Activated CD4-positive, alpha-beta memory T cell treated with anti-CD3 and anti-CD28 coated beads for 36 hours (primary cell): ENCODE measurements around the gene TFAP2D. TPM values are rescaled to one million over a fixed set of nuclear protein-coding genes. Genes with fewer than 3 reads are reported as not detected.

Source experiments
- CTCF ChIA-PET: fragments of 350-600 bp; sonication (Branson Sonifier 250); formaldehyde crosslinking; loops from one replicate; lab custom pipeline; 2021; ENCODE audit warnings: antibody characterized with exemption, inconsistent platforms; lab: Charles Lee
- POLR2A ChIA-PET: fragments of 350-600 bp; sonication (Branson Sonifier 250); formaldehyde crosslinking; loops from one replicate; lab custom pipeline; 2021; ENCODE audit warnings: antibody characterized with exemption; lab: Charles Lee
- DNase-seq: peaks from one replicate; pipeline ENCODE4 v3.0.0-alpha.2; 2020
- H3K27ac Mint-ChIP-seq: one replicate; pipeline ENCODE4 v1.8.0; 2021; ENCODE audit warnings: mixed read lengths
- H3K27me3 Mint-ChIP-seq: one replicate; pipeline ENCODE4 v1.8.0; 2021; ENCODE audit warnings: mixed read lengths
- H3K36me3 Mint-ChIP-seq: one replicate; pipeline ENCODE4 v1.8.0; 2021; ENCODE audit warnings: mixed read lengths
- H3K4me1 Mint-ChIP-seq: one replicate; pipeline ENCODE4 v1.8.0; 2021; ENCODE audit warnings: low read depth, mixed read lengths
- H3K4me3 Mint-ChIP-seq: one replicate; pipeline ENCODE4 v1.8.0; 2021; ENCODE audit warnings: mild to moderate bottlenecking, mixed read lengths
- H3K9me3 Mint-ChIP-seq: one replicate; pipeline ENCODE4 v1.8.0; 2021; ENCODE audit warnings: mixed read lengths
- intact Hi-C: fragments of 100-400 bp; cut with micrococcal nuclease; formaldehyde crosslinking; loops from one replicate; pipeline ENCODE4 v1.15.1; 2023
- total RNA-seq, 2 experiments: library from RNA; stranded (reverse); gene quantifications; one replicate each; pipeline ENCODE4 v1.2.3, GENCODE V29; 2021

TFAP2D gene
- total RNA-seq, 2 experiments from 2014 or later: not detected

DNA sequence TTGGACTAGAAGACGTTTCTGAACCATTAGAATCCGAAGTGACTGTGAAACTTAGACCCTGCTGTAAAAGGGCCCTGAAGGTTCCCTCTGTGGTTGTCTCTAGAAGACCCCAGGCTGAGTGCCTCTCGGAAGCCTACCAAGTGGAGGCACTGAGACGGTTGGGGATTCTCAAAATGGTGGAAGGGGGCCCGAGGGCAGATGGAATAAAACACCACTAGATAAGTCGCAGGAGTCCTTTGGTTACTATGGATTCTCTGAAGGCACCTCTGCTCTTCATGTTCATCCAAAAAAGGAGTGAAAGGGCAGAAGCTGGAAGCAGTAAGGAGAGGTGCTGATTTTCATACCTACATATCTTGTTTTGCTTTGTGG is 4.0 kb upstream of the TFAP2D start:
- Mint-ChIP-seq H3K36me3 (peaks cover 3% of the 10 kb centered on the region), H3K4me1 (no peaks in the 10 kb centered on the region), H3K4me3 (no peak overlapping the region), H3K27ac (no peak overlapping the region), H3K27me3 (peaks cover 54% of the 10 kb centered on the region), H3K9me3 (no peaks in the 10 kb centered on the region)
- CTCF ChIA-PET: no interaction called here
- POLR2A ChIA-PET: no interaction called here
- intact Hi-C loops: no loop called here
- DNase-seq: no peak

DNA sequence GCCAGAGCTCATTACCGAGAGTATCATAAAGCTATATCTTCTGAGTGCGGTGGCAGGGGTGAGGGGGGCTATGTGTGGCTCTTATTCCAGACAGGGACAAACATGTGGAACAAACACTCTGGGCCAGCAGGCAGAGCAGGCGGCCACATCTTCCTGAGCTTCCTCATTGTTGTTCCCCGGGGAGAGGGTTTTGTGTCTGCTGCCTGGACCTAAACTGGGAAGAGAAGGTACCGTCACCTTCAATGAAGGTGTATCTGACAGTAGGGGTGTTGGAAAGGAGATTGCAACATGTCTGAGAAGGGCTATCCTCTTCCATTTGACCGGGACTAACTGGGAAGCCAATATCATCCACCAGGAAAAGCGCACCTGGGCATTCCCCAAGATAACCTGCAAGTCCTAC is 1.6 kb upstream of the TFAP2D start:
- no peak overlapping the region for H3K4me3 Mint-ChIP-seq
- no peak for DNase-seq
- no peaks in the 10 kb centered on the region for H3K4me1 Mint-ChIP-seq
- intact Hi-C loops: loop anchor here (10.0 kb wide), 1 partner anchor 113 kb away; no protein-coding TSS in a partner anchor
- POLR2A ChIA-PET: no interaction called here
- CTCF ChIA-PET: no interaction called here
- no peaks in the 10 kb centered on the region for H3K9me3 Mint-ChIP-seq
- peaks cover 7% of the 10 kb centered on the region for H3K36me3 Mint-ChIP-seq
- no peak overlapping the region for H3K27ac Mint-ChIP-seq
- H3K27me3 Mint-ChIP-seq: peaks cover 65% of the 10 kb centered on the region

DNA sequence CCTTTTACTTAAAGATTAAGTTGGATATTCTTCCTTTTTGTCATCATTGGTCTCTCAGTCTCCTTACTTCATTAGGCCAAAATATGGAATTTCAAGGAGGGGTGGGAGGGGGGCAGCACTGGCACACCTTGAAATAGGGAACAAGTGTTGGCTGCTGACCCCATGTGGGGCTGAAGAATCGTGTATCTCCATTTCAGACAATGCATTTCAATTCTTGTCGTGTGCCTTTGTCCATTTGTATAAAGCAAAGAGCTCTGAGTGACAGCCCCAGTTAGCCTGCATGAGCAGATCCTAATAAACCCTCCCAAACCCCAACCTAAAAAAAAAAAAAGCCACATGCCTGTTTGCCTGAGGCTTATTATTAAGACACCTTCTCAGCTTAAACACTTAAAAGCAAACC is 1.0 kb upstream of the TFAP2D start:
- DNase-seq: no peak
- peaks cover 7% of the 10 kb centered on the region for H3K36me3 Mint-ChIP-seq
- POLR2A ChIA-PET: no interaction called here
- no peaks in the 10 kb centered on the region for H3K9me3 Mint-ChIP-seq
- H3K27ac Mint-ChIP-seq: no peak overlapping the region
- CTCF ChIA-PET: no interaction called here
- peaks cover 63% of the 10 kb centered on the region for H3K27me3 Mint-ChIP-seq
- H3K4me1 Mint-ChIP-seq: no peaks in the 10 kb centered on the region
- H3K4me3 Mint-ChIP-seq: no peak overlapping the region
- intact Hi-C loops: loop anchor here (10.0 kb wide), 1 partner anchor 113 kb away; no protein-coding TSS in a partner anchor

DNA sequence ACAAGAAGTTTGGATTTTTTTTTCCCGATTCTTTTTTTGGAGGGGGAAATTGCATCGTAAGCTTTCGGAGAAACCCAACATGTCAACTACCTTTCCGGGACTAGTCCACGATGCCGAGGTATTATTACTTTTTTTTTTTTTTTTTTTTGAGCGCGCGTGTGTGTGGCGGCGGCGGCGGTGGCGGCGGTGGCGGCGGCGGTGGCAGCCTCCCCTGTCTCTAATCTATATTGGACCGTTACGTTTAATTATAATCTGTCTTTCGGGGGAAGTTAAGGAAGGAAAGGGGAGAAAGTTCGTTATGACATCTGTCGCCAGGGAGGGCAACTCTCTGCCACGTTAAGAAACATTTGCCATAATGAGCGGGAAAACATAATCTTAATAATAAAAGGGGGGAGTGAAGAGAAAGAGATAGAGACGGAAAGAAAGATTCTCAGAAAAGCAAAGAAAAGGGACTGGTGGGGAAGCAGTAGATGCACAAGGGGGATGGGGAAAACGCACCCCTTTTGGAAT is 706 bp downstream of the TFAP2D start:
- intact Hi-C loops: loop anchor here (10.0 kb wide), 1 partner anchor 111 kb away; no protein-coding TSS in a partner anchor
- Mint-ChIP-seq H3K4me3 (no peak overlapping the region), H3K27me3 (peaks cover 61% of the 10 kb centered on the region), H3K27ac (no peak overlapping the region), H3K9me3 (no peaks in the 10 kb centered on the region), H3K36me3 (peaks cover 7% of the 10 kb centered on the region), H3K4me1 (no peaks in the 10 kb centered on the region)
- ChIA-PET CTCF (no interaction called here), POLR2A (no interaction called here)
- DNase-seq: no peak

DNA sequence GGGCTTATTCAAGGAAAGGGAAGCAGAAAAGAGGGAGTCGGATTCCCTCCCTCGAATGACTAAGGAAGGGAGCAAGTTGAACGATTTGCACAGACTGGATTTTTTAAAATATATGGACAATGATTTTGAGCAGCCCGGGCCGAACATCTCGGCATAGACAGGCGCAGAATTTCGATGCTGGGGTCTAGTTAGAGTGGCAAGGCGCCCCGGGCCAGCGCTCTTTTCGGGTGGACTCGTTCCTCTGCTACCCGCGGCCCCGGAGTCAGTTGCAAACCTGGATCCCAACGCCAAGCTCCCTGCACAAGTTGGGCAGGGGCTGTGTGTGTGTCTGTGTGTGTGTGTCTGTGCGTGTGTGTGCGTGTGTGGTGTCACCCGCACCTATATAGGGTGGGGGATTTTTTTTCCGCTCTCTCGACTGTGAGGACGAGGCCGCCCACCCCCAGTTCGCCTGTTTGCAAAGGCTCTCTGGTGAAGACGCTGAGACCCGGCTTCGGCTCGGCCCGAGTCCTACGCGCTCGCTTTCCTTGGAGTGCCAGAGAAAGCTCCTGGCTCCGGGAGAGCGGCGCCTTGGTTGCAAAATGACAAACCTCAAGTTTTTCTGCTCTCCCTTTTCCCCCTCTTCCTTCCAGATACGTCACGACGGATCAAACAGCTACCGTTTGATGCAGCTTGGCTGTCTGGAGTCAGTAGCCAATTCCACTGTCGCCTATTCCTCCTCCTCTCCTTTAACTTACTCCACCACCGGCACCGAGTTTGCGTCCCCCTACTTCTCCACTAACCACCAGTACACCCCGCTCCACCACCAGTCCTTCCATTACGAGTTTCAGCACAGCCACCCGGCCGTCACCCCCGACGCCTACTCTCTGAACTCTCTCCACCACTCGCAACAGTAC is 1.4 kb downstream of the TFAP2D start:
- POLR2A ChIA-PET: no interaction called here
- H3K27me3 Mint-ChIP-seq: peaks cover 58% of the 10 kb centered on the region

DNA sequence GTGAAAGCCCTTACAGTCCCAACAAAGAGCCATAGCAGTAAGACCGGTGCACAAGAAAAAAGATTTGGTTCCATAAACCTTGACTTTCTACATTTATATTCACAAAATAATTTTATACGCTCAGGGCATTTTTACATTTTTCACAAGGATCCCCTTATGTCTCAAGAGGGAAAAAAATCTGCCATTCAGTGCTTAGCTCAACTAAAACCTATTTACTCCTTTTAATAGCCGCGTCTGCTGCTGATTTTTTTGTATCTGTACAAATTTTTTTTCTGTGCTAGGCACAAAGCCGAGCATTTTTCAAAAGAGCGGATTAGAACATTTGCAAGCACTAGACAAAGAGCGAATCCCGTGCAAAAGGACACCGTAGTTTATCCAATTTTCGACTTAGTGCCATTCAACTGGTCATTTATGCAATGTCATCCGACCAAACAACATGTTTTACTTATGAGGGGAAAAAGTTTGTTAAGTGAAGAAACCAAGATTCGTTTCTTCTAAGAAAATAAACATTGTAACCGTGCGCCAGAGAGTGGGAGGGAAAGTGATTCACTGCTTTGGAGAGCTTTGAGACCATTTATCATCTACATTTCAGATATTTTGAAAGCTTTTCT is 3.7 kb downstream of the TFAP2D start:
- Mint-ChIP-seq H3K4me1 (no peaks in the 10 kb centered on the region), H3K9me3 (peaks cover 6% of the 10 kb centered on the region), H3K36me3 (peaks cover 7% of the 10 kb centered on the region), H3K27me3 (peaks cover 59% of the 10 kb centered on the region), H3K27ac (no peak overlapping the region), H3K4me3 (no peak overlapping the region)
- no peak for DNase-seq
- intact Hi-C loops: loop anchor here (10.0 kb wide), 1 partner anchor 108 kb away; no protein-coding TSS in a partner anchor
- ChIA-PET POLR2A (no interaction called here), CTCF (interaction anchor here (0.6 kb wide), 1 partner anchor 1331 kb away, joined by 3 read pairs; no protein-coding TSS in a partner anchor)

More for the DNA sequence above, 1.4 kb downstream of the TFAP2D start:
- Mint-ChIP-seq H3K9me3 (no peaks in the 10 kb centered on the region), H3K4me1 (no peaks in the 10 kb centered on the region), H3K27ac (no peak overlapping the region), H3K4me3 (no peak overlapping the region), H3K36me3 (peaks cover 7% of the 10 kb centered on the region)
- CTCF ChIA-PET: no interaction called here
- intact Hi-C loops: loop anchor here (10.0 kb wide), 1 partner anchor 110 kb away; no protein-coding TSS in a partner anchor
- DNase-seq: no peak

DNA sequence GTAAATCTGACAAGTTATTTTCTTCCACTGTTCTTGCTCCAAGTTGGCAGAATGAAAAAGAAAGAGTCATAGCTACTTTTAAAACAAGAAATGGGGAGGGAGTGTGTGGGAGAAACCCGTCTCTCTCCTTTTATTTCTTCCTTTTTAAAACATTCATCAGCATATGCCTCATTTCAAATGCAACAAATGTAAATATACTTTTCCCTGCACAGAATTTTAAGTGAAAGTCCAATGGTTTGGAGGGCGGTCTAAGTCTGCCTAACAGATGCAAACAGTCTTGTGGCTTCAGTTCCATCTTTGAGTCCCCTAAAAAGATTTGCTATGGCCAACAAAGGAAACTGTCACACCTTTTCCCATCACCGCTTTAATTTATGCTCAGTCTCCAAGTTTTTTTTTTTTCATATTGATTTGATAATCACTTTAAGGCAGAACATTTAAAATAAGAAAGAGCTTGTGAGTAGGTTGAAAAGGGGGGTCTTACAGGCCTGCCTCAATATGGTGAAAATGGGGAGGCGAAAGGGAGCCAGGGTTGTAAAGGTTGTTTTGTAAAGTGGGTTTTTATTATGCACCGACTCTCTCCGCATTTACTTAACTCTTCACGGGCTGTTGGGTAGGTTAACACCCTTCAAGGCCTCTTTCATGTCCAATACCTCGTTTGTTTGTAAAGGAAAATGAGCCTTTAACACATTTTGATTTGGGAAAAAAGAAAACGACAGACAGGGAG is 4.6 kb downstream of the TFAP2D start:
- ChIA-PET CTCF (no interaction called here), POLR2A (no interaction called here)
- H3K9me3 Mint-ChIP-seq: peaks cover 6% of the 10 kb centered on the region
- H3K27ac Mint-ChIP-seq: no peak overlapping the region
- no peaks in the 10 kb centered on the region for H3K4me1 Mint-ChIP-seq
- peaks cover 61% of the 10 kb centered on the region for H3K27me3 Mint-ChIP-seq
- intact Hi-C loops: loop anchor here (10.0 kb wide), 1 partner anchor 107 kb away; no protein-coding TSS in a partner anchor
- peaks cover 7% of the 10 kb centered on the region for H3K36me3 Mint-ChIP-seq
- DNase-seq: no peak
- no peak overlapping the region for H3K4me3 Mint-ChIP-seq

DNA sequence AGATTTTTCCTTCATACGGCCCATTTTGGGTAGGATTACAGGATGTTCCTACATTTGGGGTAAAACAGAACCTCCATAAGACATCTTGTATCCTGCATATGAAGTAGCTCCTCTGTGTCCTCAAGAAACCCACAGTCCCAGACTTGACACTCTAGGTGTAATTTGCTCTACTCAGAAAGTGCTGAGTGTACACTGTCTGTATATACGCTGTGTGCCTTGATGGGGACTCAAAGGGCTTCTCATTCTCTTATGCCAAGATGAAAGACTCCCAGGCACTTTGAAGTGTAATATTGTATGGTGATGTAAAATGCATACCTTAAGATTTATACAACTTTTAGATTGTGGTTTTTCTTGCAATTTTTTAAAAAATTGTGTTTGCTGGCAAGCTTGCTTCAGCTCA is 5.2 kb downstream of the TFAP2D start:
- no peak for DNase-seq
- H3K9me3 Mint-ChIP-seq: peaks cover 6% of the 10 kb centered on the region
- H3K27ac Mint-ChIP-seq: no peak overlapping the region
- CTCF ChIA-PET: no interaction called here
- H3K4me1 Mint-ChIP-seq: no peaks in the 10 kb centered on the region
- H3K36me3 Mint-ChIP-seq: peaks cover 7% of the 10 kb centered on the region
- POLR2A ChIA-PET: no interaction called here
- intact Hi-C loops: loop anchor here (10.0 kb wide), 1 partner anchor 106 kb away; no protein-coding TSS in a partner anchor
- no peak overlapping the region for H3K4me3 Mint-ChIP-seq
- peaks cover 59% of the 10 kb centered on the region for H3K27me3 Mint-ChIP-seq

DNA sequence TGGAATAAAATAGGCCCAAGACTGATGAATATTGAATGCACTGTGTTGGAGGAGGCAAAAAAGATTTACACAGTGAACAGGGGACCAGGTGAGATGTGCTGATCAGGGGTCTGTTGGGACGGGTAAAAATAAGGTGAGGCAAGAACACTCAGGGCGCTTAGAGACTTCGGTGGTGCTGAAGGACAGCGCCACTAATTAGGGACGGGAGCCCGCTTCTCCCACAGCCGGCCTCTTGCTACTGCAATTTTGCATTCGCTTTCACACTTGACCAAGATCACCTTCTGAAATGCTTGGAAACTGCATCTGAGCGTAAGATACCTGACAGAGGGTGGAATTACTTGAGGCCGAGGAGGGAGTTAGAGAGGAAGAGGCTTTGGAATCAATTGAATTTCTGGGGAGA is 7.3 kb downstream of the TFAP2D start:
- CTCF ChIA-PET: no interaction called here
- Mint-ChIP-seq H3K4me3 (no peak overlapping the region), H3K27ac (no peak overlapping the region), H3K36me3 (no peaks in the 10 kb centered on the region), H3K4me1 (no peaks in the 10 kb centered on the region), H3K9me3 (peaks cover 6% of the 10 kb centered on the region), H3K27me3 (peaks cover 59% of the 10 kb centered on the region)
- intact Hi-C loops: no loop called here
- DNase-seq: no peak
- POLR2A ChIA-PET: no interaction called here

- H3K27me3 Mint-ChIP-seq: peaks cover 47% of the 10 kb centered on the region
- H3K4me1 Mint-ChIP-seq: no peaks in the 10 kb centered on the region
- H3K4me3 Mint-ChIP-seq: no peak overlapping the region
- intact Hi-C loops: no loop called here
- peaks cover 6% of the 10 kb centered on the region for H3K9me3 Mint-ChIP-seq
- DNase-seq: no peak
- no peak overlapping the region for H3K27ac Mint-ChIP-seq
- no peaks in the 10 kb centered on the region for H3K36me3 Mint-ChIP-seq
- ChIA-PET CTCF (no interaction called here), POLR2A (no interaction called here)
Measured at GRCh38 chr6:50721978-50722377, 8.7 kb downstream of the TFAP2D start.

DNA sequence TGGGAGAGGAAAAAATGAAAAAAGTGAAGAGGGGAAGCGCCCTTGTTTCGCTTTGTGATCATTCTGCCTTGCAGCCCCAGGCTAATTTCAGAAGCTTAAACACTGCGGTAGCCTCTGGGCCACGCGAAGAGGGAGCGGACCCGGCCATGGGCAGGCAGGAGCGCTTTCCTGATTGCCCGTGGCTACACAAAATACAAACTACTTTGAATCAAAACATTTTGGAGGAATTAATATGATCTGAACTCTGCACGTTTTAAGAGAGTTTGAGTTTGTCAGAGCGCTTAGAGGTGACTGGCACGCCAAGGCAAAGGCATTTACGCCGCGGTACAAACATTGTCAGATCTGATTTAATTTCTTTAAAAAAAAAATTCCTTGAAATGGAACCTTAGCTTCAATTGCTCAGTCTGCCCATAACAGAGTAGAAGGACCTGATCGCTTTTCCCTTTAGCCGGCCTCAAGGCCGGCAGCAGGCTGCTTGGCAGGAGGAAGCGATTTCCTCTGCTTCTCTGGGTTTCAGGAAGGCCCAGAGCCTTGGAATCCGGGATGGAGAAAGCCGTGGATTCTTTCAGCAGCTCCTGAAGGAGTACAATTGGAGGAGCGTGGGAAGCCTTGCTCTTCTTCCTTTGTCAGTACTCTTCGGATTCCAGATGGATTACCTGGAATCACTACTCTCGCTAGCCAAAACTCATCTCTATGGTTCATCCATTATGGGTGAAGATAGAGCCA is 9.7 kb downstream of the TFAP2D start:
- CTCF ChIA-PET: interaction anchor here (0.6 kb wide), 1 partner anchor 1297 kb away, joined by 3 read pairs; no protein-coding TSS in a partner anchor
- intact Hi-C loops: no loop called here
- POLR2A ChIA-PET: no interaction called here
- Mint-ChIP-seq H3K27ac (no peak overlapping the region), H3K4me1 (no peaks in the 10 kb centered on the region), H3K36me3 (no peaks in the 10 kb centered on the region), H3K9me3 (peaks cover 6% of the 10 kb centered on the region), H3K4me3 (no peak overlapping the region), H3K27me3 (peaks cover 43% of the 10 kb centered on the region)
- no peak for DNase-seq
